Measurements from ENCODE around the gene BMP2K.

Gene BMP2K

DNA sequence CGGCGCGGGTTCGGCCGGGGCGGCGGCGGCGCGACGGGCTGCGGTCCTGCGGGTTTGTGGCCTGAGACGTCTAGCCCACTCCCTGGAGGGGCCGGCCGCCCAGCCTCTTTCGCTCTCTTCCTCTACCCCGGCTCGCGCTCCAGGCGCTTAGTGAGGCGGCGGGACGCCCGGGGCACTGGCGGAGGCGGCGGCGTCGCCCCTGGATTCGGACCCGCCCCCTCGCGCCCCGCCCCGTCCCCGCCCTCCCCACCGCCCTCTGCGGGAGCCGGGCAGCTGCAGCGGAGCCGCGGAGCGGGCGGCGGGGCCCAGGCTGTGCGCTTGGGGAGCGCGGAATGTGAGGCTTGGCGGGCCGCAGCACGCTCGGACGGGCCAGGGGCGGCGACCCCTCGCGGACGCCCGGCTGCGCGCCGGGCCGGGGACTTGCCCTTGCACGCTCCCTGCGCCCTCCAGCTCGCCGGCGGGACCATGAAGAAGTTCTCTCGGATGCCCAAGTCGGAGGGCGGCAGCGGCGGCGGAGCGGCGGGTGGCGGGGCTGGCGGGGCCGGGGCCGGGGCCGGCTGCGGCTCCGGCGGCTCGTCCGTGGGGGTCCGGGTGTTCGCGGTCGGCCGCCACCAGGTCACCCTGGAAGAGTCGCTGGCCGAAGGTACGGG lies at the start of gene BMP2K:
Gene BMP2K (plus strand): TSS at position 272 of the 650 bp plus-strand sequence. CDS start 194 bp downstream, at position 466.
- no peaks in the 10 kb centered on the region for H3K79me2 ChIP-seq
- H3K9ac ChIP-seq: peak within 1 kb of the TSS; percentile 2
- H3K27me3 ChIP-seq (ENCODE audit: control insufficient read depth, insufficient read depth, low read length): no peaks in the 10 kb centered on the region
- peak within 1 kb of the TSS; percentile 78 for H2AFZ ChIP-seq
- H3K4me2 ChIP-seq (ENCODE audit: low read length): peak within 1 kb of the TSS; percentile 94
- no peaks in the 10 kb centered on the region for H3K4me1 ChIP-seq
- TF ChIP-seq, protein P1, sequence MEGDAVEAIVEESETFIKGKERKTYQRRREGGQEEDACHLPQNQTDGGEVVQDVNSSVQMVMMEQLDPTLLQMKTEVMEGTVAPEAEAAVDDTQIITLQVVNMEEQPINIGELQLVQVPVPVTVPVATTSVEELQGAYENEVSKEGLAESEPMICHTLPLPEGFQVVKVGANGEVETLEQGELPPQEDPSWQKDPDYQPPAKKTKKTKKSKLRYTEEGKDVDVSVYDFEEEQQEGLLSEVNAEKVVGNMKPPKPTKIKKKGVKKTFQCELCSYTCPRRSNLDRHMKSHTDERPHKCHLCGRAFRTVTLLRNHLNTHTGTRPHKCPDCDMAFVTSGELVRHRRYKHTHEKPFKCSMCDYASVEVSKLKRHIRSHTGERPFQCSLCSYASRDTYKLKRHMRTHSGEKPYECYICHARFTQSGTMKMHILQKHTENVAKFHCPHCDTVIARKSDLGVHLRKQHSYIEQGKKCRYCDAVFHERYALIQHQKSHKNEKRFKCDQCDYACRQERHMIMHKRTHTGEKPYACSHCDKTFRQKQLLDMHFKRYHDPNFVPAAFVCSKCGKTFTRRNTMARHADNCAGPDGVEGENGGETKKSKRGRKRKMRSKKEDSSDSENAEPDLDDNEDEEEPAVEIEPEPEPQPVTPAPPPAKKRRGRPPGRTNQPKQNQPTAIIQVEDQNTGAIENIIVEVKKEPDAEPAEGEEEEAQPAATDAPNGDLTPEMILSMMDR (IDR thresholded peaks at IDR 0.05): no peak
- H3K36me3 ChIP-seq (ENCODE audit: control insufficient read depth, insufficient read depth, low read length): no peaks in the 10 kb centered on the region
- H3K9me3 ChIP-seq (ENCODE audit: control insufficient read depth, low read length): no peaks in the 10 kb centered on the region
- peak within 1 kb of the TSS; percentile 88 for H3K27ac ChIP-seq
- H3K4me3 ChIP-seq (ENCODE audit: low read depth, low read length): peak within 1 kb of the TSS; percentile 96

DNA sequence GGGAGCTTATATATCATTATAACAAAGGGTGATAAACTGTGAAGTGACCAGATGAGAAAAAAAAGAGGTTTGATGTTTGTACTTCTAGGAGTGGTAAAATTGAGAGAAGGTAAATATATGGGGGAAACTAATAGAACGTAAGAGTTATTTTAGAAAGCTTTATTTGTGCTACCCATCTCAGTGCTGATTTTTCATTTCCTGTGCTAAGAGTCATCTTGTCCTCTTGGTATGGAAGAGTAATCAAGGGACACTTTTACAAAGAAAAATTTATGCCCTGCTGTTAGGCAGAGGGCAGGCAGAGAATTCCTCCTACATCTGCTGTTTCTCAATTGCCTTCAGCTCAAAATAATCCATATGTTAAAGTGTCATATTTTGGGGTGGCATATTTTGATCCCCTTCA lies 49.6 kb upstream of the BMP2K start:
- H3K27me3 ChIP-seq (ENCODE audit: control insufficient read depth, insufficient read depth, low read length): no peaks in the 10 kb centered on the region
- no peaks in the 10 kb centered on the region for H3K36me3 ChIP-seq (ENCODE audit: control insufficient read depth, insufficient read depth, low read length)
- no peak overlapping the region for H2AFZ ChIP-seq
- no peak overlapping the region for H3K4me2 ChIP-seq (ENCODE audit: low read length)
- no peaks in the 10 kb centered on the region for H3K4me1 ChIP-seq
- H3K9me3 ChIP-seq (ENCODE audit: control insufficient read depth, low read length): no peaks in the 10 kb centered on the region
- H3K4me3 ChIP-seq (ENCODE audit: low read depth, low read length): no peak overlapping the region
- no peaks in the 10 kb centered on the region for H3K79me2 ChIP-seq
- TF ChIP-seq, protein P1 (IDR thresholded peaks at IDR 0.05): no peak
- no peak overlapping the region for H3K9ac ChIP-seq
- no peak overlapping the region for H3K27ac ChIP-seq

DNA sequence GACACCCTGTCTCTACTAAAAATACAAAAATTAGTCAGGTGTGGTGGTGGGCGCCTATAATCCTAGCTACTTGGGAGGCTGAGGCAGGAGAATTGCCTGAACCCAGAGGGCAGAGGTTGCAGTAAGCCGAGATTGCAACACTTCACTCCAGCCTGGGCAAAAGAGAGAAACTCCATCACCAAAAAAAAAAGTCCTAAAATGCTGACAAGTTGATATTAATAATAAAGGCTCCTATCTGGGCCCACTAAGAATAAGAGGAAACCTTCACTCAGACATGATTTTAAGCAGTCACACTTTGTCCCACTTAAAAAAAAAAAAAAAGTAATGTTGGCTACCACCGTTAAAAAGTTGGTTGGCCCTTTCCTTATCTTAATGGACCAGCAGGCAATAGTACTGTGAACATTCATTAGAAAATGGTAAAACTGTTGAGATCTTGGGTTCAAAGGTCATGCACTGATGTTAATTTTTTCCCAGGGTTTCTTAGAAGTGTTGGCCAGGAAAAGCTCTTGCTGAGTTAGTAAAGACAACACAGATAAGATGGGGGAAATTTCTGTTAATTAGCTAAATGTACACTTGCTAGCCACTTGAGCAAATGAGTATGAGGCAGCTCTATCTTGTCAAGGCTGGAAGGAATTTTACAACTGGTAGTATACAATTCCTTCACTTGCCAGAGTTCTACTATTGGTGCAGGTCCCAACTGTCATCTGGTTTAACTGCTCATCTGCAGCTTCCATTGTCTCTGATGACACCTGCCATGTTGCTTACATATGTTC lies 43.6 kb upstream of the BMP2K start:
- no peak overlapping the region for H3K9ac ChIP-seq
- no peaks in the 10 kb centered on the region for H3K27me3 ChIP-seq (ENCODE audit: control insufficient read depth, insufficient read depth, low read length)
- H3K36me3 ChIP-seq (ENCODE audit: control insufficient read depth, insufficient read depth, low read length): no peaks in the 10 kb centered on the region
- no peak overlapping the region for H2AFZ ChIP-seq
- no peaks in the 10 kb centered on the region for H3K4me1 ChIP-seq
- no peak overlapping the region for H3K27ac ChIP-seq
- H3K9me3 ChIP-seq (ENCODE audit: control insufficient read depth, low read length): no peaks in the 10 kb centered on the region
- H3K79me2 ChIP-seq: no peaks in the 10 kb centered on the region
- no peak overlapping the region for H3K4me3 ChIP-seq (ENCODE audit: low read depth, low read length)
- TF ChIP-seq, protein P1 (IDR thresholded peaks at IDR 0.05): no peak
- no peak overlapping the region for H3K4me2 ChIP-seq (ENCODE audit: low read length)

DNA sequence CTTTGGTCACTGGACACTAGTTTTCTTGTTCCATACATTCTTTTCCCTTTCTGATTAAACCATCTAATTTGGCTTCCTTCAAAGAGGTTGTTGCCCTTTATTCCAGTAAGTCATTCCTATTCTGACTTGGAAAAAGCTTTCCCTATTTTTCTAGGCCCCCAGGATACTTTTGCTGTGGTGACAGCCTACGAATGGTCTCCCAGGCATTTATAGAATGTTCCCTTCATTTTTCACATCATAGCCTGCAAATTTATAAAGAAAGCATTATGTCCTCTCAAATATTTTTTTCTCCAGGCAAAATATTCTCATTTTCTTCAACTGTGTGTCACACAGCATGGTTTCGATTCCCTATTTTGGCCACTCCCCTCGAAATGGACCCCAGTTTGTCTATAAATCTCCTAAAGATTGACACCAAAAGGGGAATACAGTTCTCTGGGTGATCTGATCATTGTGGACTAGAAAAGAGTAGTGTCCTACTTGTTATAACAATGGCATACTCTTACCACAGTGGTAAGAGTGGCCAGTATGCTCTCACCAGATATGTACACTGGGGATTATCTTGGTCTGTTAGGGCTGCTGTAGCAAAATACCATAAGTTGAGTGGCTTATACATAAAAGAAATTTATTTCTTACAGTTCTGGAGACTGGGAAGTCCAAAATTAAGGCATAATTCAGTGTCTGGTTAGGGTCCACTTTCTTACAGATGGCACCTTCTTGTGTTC lies 41.5 kb upstream of the BMP2K start:
- Histone ChIP-seq H3K9me3 (ENCODE audit: control insufficient read depth, low read length) (no peaks in the 10 kb centered on the region), H3K4me2 (ENCODE audit: low read length) (no peak overlapping the region), H3K27me3 (ENCODE audit: control insufficient read depth, insufficient read depth, low read length) (no peaks in the 10 kb centered on the region), H3K27ac (no peak overlapping the region), H2AFZ (no peak overlapping the region), H3K4me1 (no peaks in the 10 kb centered on the region), H3K9ac (no peak overlapping the region), H3K79me2 (no peaks in the 10 kb centered on the region), H3K36me3 (ENCODE audit: control insufficient read depth, insufficient read depth, low read length) (no peaks in the 10 kb centered on the region), H3K4me3 (ENCODE audit: low read depth, low read length) (no peak overlapping the region)
- TF ChIP-seq, protein P1 (IDR thresholded peaks at IDR 0.05): no peak

Data from parathyroid adenoma (tissue), 2 donors.